ENCODE data around the gene NFAT5. TPM values are rescaled to one million over a fixed set of nuclear protein-coding genes. Genes with fewer than 3 reads are reported as not detected.

Gene NFAT5
- total RNA-seq, 2 donors from 2014 or later, result 38.1 to 38.9 TPM

DNA sequence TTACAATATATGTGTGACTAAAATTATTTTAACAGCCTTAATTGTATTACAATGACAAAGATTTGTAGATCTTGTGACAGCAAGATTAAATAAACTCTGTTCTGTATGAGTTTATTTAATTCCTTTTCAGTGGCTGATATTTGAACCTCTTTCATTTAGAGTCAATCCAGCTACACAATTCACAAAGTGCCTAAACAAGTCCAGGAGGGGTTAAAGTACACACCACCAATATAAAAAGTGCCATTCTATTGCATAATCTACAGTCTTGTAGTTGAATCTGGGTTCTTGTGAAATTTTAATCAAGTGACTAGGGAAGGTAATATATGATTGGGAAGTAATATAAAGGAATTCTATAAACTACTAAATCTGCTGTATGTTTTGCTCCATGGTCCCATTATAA is 3.9 kb upstream of the NFAT5 start:
- ATAC-seq (no peak), DNase-seq (no peak)
- intact Hi-C loops (cut with DNase I), result no loop called here
- Histone ChIP-seq H3K27ac (no peak overlapping the region), H3K9me3 (no peaks in the 10 kb centered on the region), H3K4me1 (peaks cover 11% of the 10 kb centered on the region), H3K36me3 (replicated peaks in 1 of 2; ENCODE audit: insufficient read depth in 1 of 2, low read depth in 2 of 2) (no peaks in the 10 kb centered on the region), H3K27me3 (no peaks in the 10 kb centered on the region), H3K4me3 (no peak overlapping the region)
- TF ChIP-seq, protein P1, sequence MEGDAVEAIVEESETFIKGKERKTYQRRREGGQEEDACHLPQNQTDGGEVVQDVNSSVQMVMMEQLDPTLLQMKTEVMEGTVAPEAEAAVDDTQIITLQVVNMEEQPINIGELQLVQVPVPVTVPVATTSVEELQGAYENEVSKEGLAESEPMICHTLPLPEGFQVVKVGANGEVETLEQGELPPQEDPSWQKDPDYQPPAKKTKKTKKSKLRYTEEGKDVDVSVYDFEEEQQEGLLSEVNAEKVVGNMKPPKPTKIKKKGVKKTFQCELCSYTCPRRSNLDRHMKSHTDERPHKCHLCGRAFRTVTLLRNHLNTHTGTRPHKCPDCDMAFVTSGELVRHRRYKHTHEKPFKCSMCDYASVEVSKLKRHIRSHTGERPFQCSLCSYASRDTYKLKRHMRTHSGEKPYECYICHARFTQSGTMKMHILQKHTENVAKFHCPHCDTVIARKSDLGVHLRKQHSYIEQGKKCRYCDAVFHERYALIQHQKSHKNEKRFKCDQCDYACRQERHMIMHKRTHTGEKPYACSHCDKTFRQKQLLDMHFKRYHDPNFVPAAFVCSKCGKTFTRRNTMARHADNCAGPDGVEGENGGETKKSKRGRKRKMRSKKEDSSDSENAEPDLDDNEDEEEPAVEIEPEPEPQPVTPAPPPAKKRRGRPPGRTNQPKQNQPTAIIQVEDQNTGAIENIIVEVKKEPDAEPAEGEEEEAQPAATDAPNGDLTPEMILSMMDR (IDR thresholded peaks at IDR 0.05), result no peak
- TF ChIP-seq POLR2A (IDR thresholded peaks at IDR 0.05), result no peak

DNA sequence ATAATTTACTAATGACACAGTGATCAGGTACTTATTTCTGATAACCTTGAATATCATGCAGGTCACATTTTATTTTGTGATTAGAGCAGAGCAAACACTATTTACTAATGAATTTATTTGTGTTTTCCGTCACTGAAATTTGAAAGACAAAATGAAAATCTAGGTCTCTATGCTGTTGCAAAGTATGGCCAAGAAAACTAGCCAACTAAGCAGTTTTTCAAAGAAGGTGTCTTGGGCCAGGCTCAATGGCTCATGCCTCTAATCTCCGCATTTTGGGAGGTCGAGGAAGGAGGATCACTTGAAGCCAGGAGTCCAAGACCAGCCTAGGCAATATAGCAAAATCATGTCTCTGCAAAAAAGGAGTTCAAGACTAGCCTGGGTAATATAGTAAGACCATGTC is 3.0 kb upstream of the NFAT5 start:
- intact Hi-C loops (cut with DNase I), result no loop called here

DNA sequence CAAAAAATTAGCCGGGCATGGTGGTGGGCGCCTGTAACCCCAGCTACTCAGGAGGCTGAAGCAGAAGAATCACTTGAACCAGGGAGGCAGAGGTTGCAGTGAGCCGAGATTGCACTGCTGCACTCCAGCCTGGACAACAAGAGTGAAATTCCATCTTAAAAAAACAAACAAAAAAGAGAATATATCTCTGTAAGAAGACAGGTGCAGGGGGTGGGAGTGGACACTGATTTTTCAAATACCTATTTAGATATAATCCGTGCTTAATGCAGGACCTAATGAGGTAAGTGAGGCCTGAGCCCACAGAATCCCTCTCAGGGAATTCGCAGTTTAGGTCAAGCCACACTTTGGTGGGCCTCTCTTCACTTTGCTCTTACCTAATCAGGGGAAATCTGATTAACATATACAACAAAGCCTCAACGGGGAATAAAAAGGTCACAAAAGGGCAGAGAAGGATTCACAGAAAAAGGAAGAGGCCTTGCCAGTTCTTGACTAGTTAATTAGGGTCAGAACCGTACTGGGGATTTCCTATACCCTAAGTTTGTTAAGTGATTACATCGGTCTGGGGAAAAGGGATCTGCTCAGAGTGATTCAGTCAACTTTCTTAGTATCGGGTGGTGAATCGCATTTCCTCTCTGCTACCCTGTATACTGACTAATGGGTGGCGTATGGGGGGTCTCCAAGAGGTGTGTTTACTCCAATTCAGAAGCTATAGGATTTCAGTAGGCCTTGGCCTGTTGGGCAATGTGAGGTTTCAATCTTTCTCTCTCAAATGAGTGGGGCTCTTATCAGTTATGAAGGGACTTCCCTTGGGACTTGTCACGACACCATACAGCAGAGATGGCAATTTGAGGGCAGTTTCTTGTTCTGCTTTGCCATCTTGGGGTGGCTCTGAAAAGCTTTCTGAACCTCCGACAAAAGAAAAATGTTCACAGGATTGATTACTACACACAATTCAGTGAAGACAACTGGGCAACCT is 1.9 kb upstream of the NFAT5 start:
- Histone ChIP-seq H3K4me3 (no peak overlapping the region), H3K36me3 (replicated peaks in 1 of 2; ENCODE audit: insufficient read depth in 1 of 2, low read depth in 2 of 2) (no peaks in the 10 kb centered on the region), H3K4me1 (peaks cover 29% of the 10 kb centered on the region), H3K27ac (peak overlapping the region in 1 of 4 donors; percentile 100), H3K9me3 (no peaks in the 10 kb centered on the region), H3K27me3 (no peaks in the 10 kb centered on the region)
- no peak for TF ChIP-seq POLR2A (IDR thresholded peaks at IDR 0.05)
- TF ChIP-seq, protein P1 (IDR thresholded peaks at IDR 0.05), result no peak
- ATAC-seq (no peak), DNase-seq (no peak)
- 70 to 82% methylated on average over 13 of the region's 13 CpGs for WGBS, 2 donors
- intact Hi-C loops (cut with DNase I), result no loop called here

More for the DNA sequence above, 3.0 kb upstream of the NFAT5 start:
- no peak for DNase-seq
- ATAC-seq, result no peak
- 94 to 99% methylated on average over 3 of the region's 3 CpGs for WGBS, 2 donors
- H3K27ac ChIP-seq, result no peak overlapping the region
- H3K4me1 ChIP-seq, result peaks cover 20% of the 10 kb centered on the region
- no peaks in the 10 kb centered on the region for H3K9me3 ChIP-seq
- TF ChIP-seq POLR2A (IDR thresholded peaks at IDR 0.05), result no peak
- TF ChIP-seq, protein P1 (IDR thresholded peaks at IDR 0.05), result no peak
- H3K4me3 ChIP-seq, result no peak overlapping the region
- H3K27me3 ChIP-seq, result no peaks in the 10 kb centered on the region
- no peaks in the 10 kb centered on the region for H3K36me3 ChIP-seq (replicated peaks in 1 of 2; ENCODE audit: insufficient read depth in 1 of 2, low read depth in 2 of 2)

DNA sequence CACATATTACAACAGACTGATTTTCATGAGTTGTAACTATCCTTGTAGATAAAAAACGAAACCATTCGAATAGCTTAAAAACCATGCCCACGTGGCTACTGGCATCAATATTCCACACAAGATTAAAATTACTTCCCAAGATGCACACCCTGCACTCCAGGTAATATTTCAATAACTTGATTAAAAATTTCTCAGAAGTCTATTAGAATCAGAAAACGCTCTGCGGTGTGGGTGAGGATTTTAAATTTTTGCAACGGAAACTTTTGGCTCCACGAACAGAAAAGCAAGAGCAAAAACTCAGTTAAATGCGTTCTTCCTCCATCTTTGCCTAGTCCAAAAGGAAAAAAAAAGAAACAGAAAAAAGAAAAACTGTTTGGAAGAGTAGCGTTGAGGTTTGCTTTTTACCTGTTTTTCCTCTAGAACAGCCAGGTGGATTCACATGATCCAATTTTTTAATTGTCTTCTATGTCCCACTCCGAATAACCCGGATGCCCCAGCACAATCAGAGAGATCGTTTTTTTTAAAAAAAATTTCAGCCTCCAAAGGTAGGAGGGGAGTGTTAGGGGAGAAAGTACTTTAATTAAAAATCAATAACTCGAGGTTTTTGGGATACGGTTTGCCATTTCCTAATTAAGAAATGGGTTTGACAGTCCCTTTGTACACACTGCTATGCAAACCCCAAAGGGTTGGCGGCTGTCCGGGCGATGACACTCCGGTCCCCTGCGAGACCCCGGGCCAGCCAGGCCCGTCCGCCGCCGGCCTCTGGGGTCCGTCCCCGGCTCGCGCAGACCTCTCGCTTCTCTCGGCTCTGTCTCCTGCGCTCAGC is 708 bp upstream of the NFAT5 start:
- H3K9me3 ChIP-seq, result no peaks in the 10 kb centered on the region
- WGBS, 2 donors, result 1% methylated on average over 16 to 31 of the region's 31 CpGs
- no peaks in the 10 kb centered on the region for H3K36me3 ChIP-seq (replicated peaks in 1 of 2; ENCODE audit: insufficient read depth in 1 of 2, low read depth in 2 of 2)
- intact Hi-C loops (cut with DNase I), result no loop called here
- peak overlapping the region; percentile 74 to 100 (median 99) for H3K27ac ChIP-seq
- ATAC-seq (peak; percentile 1), DNase-seq (no peak)
- H3K4me3 ChIP-seq, result peak overlapping the region; percentile 87 to 95
- H3K27me3 ChIP-seq, result no peaks in the 10 kb centered on the region
- peaks cover 38% of the 10 kb centered on the region for H3K4me1 ChIP-seq
- TF ChIP-seq, protein P1 (IDR thresholded peaks at IDR 0.05), result peak in 2 of 7 experiments; percentile 13 to 16
- no peak for TF ChIP-seq POLR2A (IDR thresholded peaks at IDR 0.05)
